Epithelial cell of prostate (primary cell): ENCODE measurements around the gene RFPL2.
"Not testable (repeated sequence)": the region's sequence is repeated elsewhere in the genome, so short reads cannot be mapped to it uniquely, and the experiment has no call there.

Experiments
- DNase-seq: peaks from one replicate; pipeline ENCODE4 v3.0.0-alpha.2; 2011; ENCODE audit warnings: low read depth, low spot score
- H3K27ac ChIP-seq: fragments of 450-650 bp; 2 replicates; pipeline ENCODE4 v1.5.1; 2017; ENCODE audit warnings: mild to moderate bottlenecking

The RFPL2 gene

GRCh38 chr22:32206774-32207758 lies 2.2 kb upstream of the RFPL2 start:
- no peak for DNase-seq
- H3K27ac ChIP-seq = no peak overlapping the region

- DNase-seq = no peak
These were observed 1.3 kb upstream of the RFPL2 start for GRCh38 chr22:32205974-32206773.

GRCh38 chr22:32204040-32204855 lies 625 bp downstream of the RFPL2 start:
- no peak for DNase-seq
- no peak overlapping the region for H3K27ac ChIP-seq

More at GRCh38 chr22:32205974-32206773, 1.3 kb upstream of the RFPL2 start:
- H3K27ac ChIP-seq = no peak overlapping the region

GRCh38 chr22:32203181-32204039 lies 1.5 kb downstream of the RFPL2 start:
- no peak for DNase-seq
- no peak overlapping the region for H3K27ac ChIP-seq

GRCh38 chr22:32202539-32203180 lies 2.2 kb downstream of the RFPL2 start:
- no peak overlapping the region for H3K27ac ChIP-seq
- DNase-seq = no peak

- no peak overlapping the region for H3K27ac ChIP-seq
- DNase-seq = no peak
These were observed 2.7 kb downstream of the RFPL2 start for GRCh38 chr22:32202161-32202538.

GRCh38 chr22:32200752-32201151 lies 4.1 kb downstream of the RFPL2 start:
- no peak for DNase-seq
- H3K27ac ChIP-seq = no peak overlapping the region

GRCh38 chr22:32199961-32200360 lies 4.9 kb downstream of the RFPL2 start:
- no peak for DNase-seq
- H3K27ac ChIP-seq = no peak overlapping the region

GRCh38 chr22:32199341-32199740 lies 5.5 kb downstream of the RFPL2 start:
- DNase-seq = no peak
- no peak overlapping the region for H3K27ac ChIP-seq

GRCh38 chr22:32197553-32198226 lies 7.2 kb downstream of the RFPL2 start:
- DNase-seq, H3K27ac ChIP-seq: not testable (repeated sequence)

GRCh38 chr22:32195900-32196299 lies 9.0 kb downstream of the RFPL2 start:
- DNase-seq = not testable (repeated sequence)

GRCh38 chr22:32193346-32193745 lies 11.5 kb downstream of the RFPL2 start:
- DNase-seq, H3K27ac ChIP-seq: not testable (repeated sequence)

More at GRCh38 chr22:32195900-32196299, 9.0 kb downstream of the RFPL2 start:
- H3K27ac ChIP-seq = not testable (repeated sequence)

- not testable (repeated sequence) for H3K27ac ChIP-seq, DNase-seq
These were observed 13.9 kb downstream of the RFPL2 start for GRCh38 chr22:32191021-32191420.

- H3K27ac ChIP-seq = no peak overlapping the region
- no peak for DNase-seq
These were observed 19.1 kb downstream of the RFPL2 start for GRCh38 chr22:32185821-32186220.

- no peak for DNase-seq
- no peak overlapping the region for H3K27ac ChIP-seq
These were observed 21.2 kb downstream of the RFPL2 start for GRCh38 chr22:32183625-32184024.

- DNase-seq = no peak
- no peak overlapping the region for H3K27ac ChIP-seq
These were observed 23.8 kb downstream of the RFPL2 start for GRCh38 chr22:32181043-32181442.

- H3K27ac ChIP-seq = no peak overlapping the region
These were observed 27.6 kb downstream of the RFPL2 start for GRCh38 chr22:32177221-32177765.

More at GRCh38 chr22:32177221-32177765, 27.6 kb downstream of the RFPL2 start:
- no peak for DNase-seq
